ENCODE results near the gene ASB1. TPM values are rescaled to one million over a fixed set of nuclear protein-coding genes. Genes with fewer than 3 reads are reported as not detected.

The ASB1 gene
- total and polyA plus RNA-seq, 9 of the 15 experiments (the other 6 are each of a cell fraction or from before 2014, with no cell fraction given), result 6.3 to 37.7 (median 23.9) TPM

GRCh38 chr2:238426568-238427434 lies at the start of gene ASB1 (continued):
- TF ChIP-seq CHD7 (IDR thresholded peaks at IDR 0.05; ENCODE audit: low read depth, low read length), result no peak
- no peak for TF ChIP-seq NFE2 (IDR thresholded peaks at IDR 0.05; ENCODE audit: low read depth)
- peak in 1 of 2 experiments; percentile 62; a peak in 2 of 4 replicates for TF ChIP-seq MNT (conservative IDR thresholded peaks at IDR 0.05)
- TF ChIP-seq ETV1 (tag; conservative IDR thresholded peaks at IDR 0.05; ENCODE audit: low read depth), result peak; percentile 44; the same call in 1 of the 2 replicates
- TF ChIP-seq FIP1L1 (IDR thresholded peaks at IDR 0.05; ENCODE audit: low read depth, low read length, poor library complexity, severe bottlenecking), result no peak
- peak; percentile 27 for TF ChIP-seq KDM5B (IDR thresholded peaks at IDR 0.05; ENCODE audit: insufficient replicate concordance, low read depth, low read length)
- no peak for TF ChIP-seq MEIS2 (IDR thresholded peaks at IDR 0.05; ENCODE audit: partially characterized antibody)
- TF ChIP-seq ZNF277 (CRISPR knock-in tag; IDR thresholded peaks at IDR 0.05; ENCODE audit: borderline replicate concordance), result no peak
- no peak for TF ChIP-seq ZNF165 (CRISPR knock-in tag; IDR thresholded peaks at IDR 0.05; ENCODE audit: borderline replicate concordance)
- TF ChIP-seq TCFL5 (CRISPR knock-in tag; conservative IDR thresholded peaks at IDR 0.05), result no peak
